Measurements from ENCODE around the gene TMEM242.

- TF ChIP-seq CTCF (IDR thresholded peaks at IDR 0.05; ENCODE audit: low read depth, low read length, poor library complexity, severe bottlenecking) (no peak), EZH2phosphoT487 (IDR thresholded peaks at IDR 0.05; ENCODE audit: borderline replicate concordance, low read length) (no peak)
Observed at GRCh38 chr6:157242791-157243190, 80.5 kb downstream of the TMEM242 start.

All from DOHH2 (cell line).